ENCODE results near the gene POLR3B. TPM values are rescaled to one million over a fixed set of nuclear protein-coding genes. Genes with fewer than 3 reads are reported as not detected.

Gene POLR3B
- total and polyA plus RNA-seq, 4 donors, result 5.4 to 12.2 (median 7.0) TPM

GRCh38 chr12:106487664-106488063, 130.1 kb downstream of the POLR3B start:
- WGBS, result over 99% methylated on average over 5 of the region's 5 CpGs
- Histone ChIP-seq H3K27ac (ENCODE audit: low read depth in 1 of 2, low read length in 2 of 2) (no peak overlapping the region), H3K36me3 (ENCODE audit: control insufficient read depth in 4 of 4, insufficient read depth in 3 of 4, low read depth in 1 of 4, low read length in 3 of 4) (peaks cover 0 to 4% (median 1%) of the 10 kb centered on the region in 4 donors), H3K9me3 (ENCODE audit: control insufficient read depth in 4 of 4, low read length in 3 of 4) (no peaks in the 10 kb centered on the region), H3K27me3 (ENCODE audit: control insufficient read depth in 4 of 4, insufficient read depth in 4 of 4, low read length in 3 of 4) (no peaks in the 10 kb centered on the region), H3K4me3 (ENCODE audit: low read depth in 1 of 3, low read length in 3 of 3) (no peak overlapping the region), H3K4me1 (ENCODE audit: control insufficient read depth in 4 of 4, insufficient read depth in 4 of 4, low read length in 3 of 4) (no peaks in the 10 kb centered on the region), H3K9ac (ENCODE audit: low read depth in 1 of 2, low read length in 2 of 2) (no peak overlapping the region)
- TF ChIP-seq NR2F2 (IDR thresholded peaks at IDR 0.05) (no peak), TAF1 (conservative IDR thresholded peaks at IDR 0.05) (no peak), YY1 (IDR thresholded peaks at IDR 0.05) (no peak), HNF4A (conservative IDR thresholded peaks at IDR 0.05) (no peak), FOXA2 (IDR thresholded peaks at IDR 0.05) (no peak), ZBTB33 (IDR thresholded peaks at IDR 0.05) (no peak), GABPA (IDR thresholded peaks at IDR 0.05 in 1 of 2, conservative IDR thresholded peaks at IDR 0.05 in 1 of 2) (no peak)
- DNase-seq (ENCODE audit: low spot score), result no peak

GRCh38 chr12:106488884-106489283, 131.3 kb downstream of the POLR3B start:
- Histone ChIP-seq H3K9me3 (ENCODE audit: control insufficient read depth in 4 of 4, low read length in 3 of 4) (no peaks in the 10 kb centered on the region), H3K36me3 (ENCODE audit: control insufficient read depth in 4 of 4, insufficient read depth in 3 of 4, low read depth in 1 of 4, low read length in 3 of 4) (peaks cover 0 to 4% (median 1%) of the 10 kb centered on the region in 4 donors), H3K9ac (ENCODE audit: low read depth in 1 of 2, low read length in 2 of 2) (no peak overlapping the region), H3K4me3 (ENCODE audit: low read depth in 1 of 3, low read length in 3 of 3) (no peak overlapping the region), H3K4me1 (ENCODE audit: control insufficient read depth in 4 of 4, insufficient read depth in 4 of 4, low read length in 3 of 4) (no peaks in the 10 kb centered on the region), H3K27ac (ENCODE audit: low read depth in 1 of 2, low read length in 2 of 2) (no peak overlapping the region), H3K27me3 (ENCODE audit: control insufficient read depth in 4 of 4, insufficient read depth in 4 of 4, low read length in 3 of 4) (no peaks in the 10 kb centered on the region)
- TF ChIP-seq ZBTB33 (IDR thresholded peaks at IDR 0.05), result no peak
- TF ChIP-seq RAD21 (IDR thresholded peaks at IDR 0.05), result no peak
- TF ChIP-seq EGR1 (IDR thresholded peaks at IDR 0.05; ENCODE audit: low read depth in 2 of 2), result no peak
- TF ChIP-seq RXRA (IDR thresholded peaks at IDR 0.05), result no peak
- no peak for TF ChIP-seq FOXA2 (IDR thresholded peaks at IDR 0.05)
- WGBS, result 95% methylated on average over 3 of the region's 3 CpGs
- DNase-seq (ENCODE audit: low spot score), result no peak

- no peak overlapping the region for H3K4me3 ChIP-seq (ENCODE audit: low read depth in 1 of 3, low read length in 3 of 3)
- H3K4me1 ChIP-seq (ENCODE audit: control insufficient read depth in 4 of 4, insufficient read depth in 4 of 4, low read length in 3 of 4), result no peaks in the 10 kb centered on the region
- no peak for TF ChIP-seq RXRA (IDR thresholded peaks at IDR 0.05)
- TF ChIP-seq FOXA1 (IDR thresholded peaks at IDR 0.05), result no peak
- TF ChIP-seq REST (IDR thresholded peaks at IDR 0.05), result no peak
- TF ChIP-seq CTCF (IDR thresholded peaks at IDR 0.05; ENCODE audit: low read depth, low read length, missing input control), result no peak
- no peak for TF ChIP-seq GABPA (IDR thresholded peaks at IDR 0.05 in 1 of 2, conservative IDR thresholded peaks at IDR 0.05 in 1 of 2)
- no peak for TF ChIP-seq JUND (IDR thresholded peaks at IDR 0.05)
- no peak for TF ChIP-seq EGR1 (IDR thresholded peaks at IDR 0.05; ENCODE audit: low read depth in 2 of 2)
- no peak for TF ChIP-seq NR2F2 (IDR thresholded peaks at IDR 0.05)
- no peak for TF ChIP-seq HNF4A (conservative IDR thresholded peaks at IDR 0.05)
- no peak for TF ChIP-seq YY1 (IDR thresholded peaks at IDR 0.05)
- no peak for TF ChIP-seq ATF3 (IDR thresholded peaks at IDR 0.05)
- no peak for TF ChIP-seq TAF1 (conservative IDR thresholded peaks at IDR 0.05)
- TF ChIP-seq MAX (IDR thresholded peaks at IDR 0.05), result no peak
- TF ChIP-seq SP1 (IDR thresholded peaks at IDR 0.05), result no peak
- TF ChIP-seq RAD21 (IDR thresholded peaks at IDR 0.05), result no peak
- no peak overlapping the region for H3K27ac ChIP-seq (ENCODE audit: low read depth in 1 of 2, low read length in 2 of 2)
- no peaks in the 10 kb centered on the region for H3K27me3 ChIP-seq (ENCODE audit: control insufficient read depth in 4 of 4, insufficient read depth in 4 of 4, low read length in 3 of 4)
- WGBS, result 98% methylated on average over 5 of the region's 5 CpGs
- H3K9me3 ChIP-seq (ENCODE audit: control insufficient read depth in 4 of 4, low read length in 3 of 4), result no peaks in the 10 kb centered on the region
- H3K9ac ChIP-seq (ENCODE audit: low read depth in 1 of 2, low read length in 2 of 2), result no peak overlapping the region
- DNase-seq (ENCODE audit: low spot score), result no peak
- H3K36me3 ChIP-seq (ENCODE audit: control insufficient read depth in 4 of 4, insufficient read depth in 3 of 4, low read depth in 1 of 4, low read length in 3 of 4), result peaks cover 0 to 4% (median 0%) of the 10 kb centered on the region in 4 donors
These were observed 132.7 kb downstream of the POLR3B start for GRCh38 chr12:106490264-106490663.

All from liver (tissue), 9 donors.